NT2/D1 (cell line): Measurements from ENCODE around the gene MYB.

Source experiments
- YY1 ChIP-seq: IDR thresholded peaks from 2 replicates; pipeline ENCODE4 v1.6.1; 2011; ENCODE audit not compliant: insufficient read length, insufficient read depth
- ZNF274 ChIP-seq: IDR thresholded peaks from 2 replicates; pipeline ENCODE4 v1.6.1; 2011; ENCODE audit warnings: mild to moderate bottlenecking, low read depth, low read length

- TF ChIP-seq YY1: no peak
- no peak for TF ChIP-seq ZNF274
These were observed 6.3 kb downstream of the MYB start for GRCh38 chr6:135187372-135187771.
